Neuronal stem cell (in vitro differentiated cells): ENCODE data around the gene MRPL20.

Source experiments
- DNase-seq: peaks from one replicate; pipeline ENCODE4 v3.0.0-alpha.2; 2013; ENCODE audit warnings: low spot score
- H2AFZ ChIP-seq: one replicate; pipeline ENCODE4 v1.6.1; 2013; ENCODE audit warnings: mild to moderate bottlenecking, low read length, inconsistent platforms
- H2AK5ac ChIP-seq: 2 replicates; pipeline ENCODE4 v1.6.1; 2013; ENCODE audit warnings: low read depth, mild to moderate bottlenecking, inconsistent platforms, low read length, moderate library complexity, mixed read lengths
- H2BK120ac ChIP-seq: 2 replicates; pipeline ENCODE4 v1.6.1; 2013; ENCODE audit warnings: low read depth, mild to moderate bottlenecking, inconsistent platforms, low read length, moderate library complexity, mixed read lengths
- H2BK12ac ChIP-seq: one replicate; pipeline ENCODE4 v1.6.1; 2013; ENCODE audit warnings: low read length, inconsistent platforms
- H2BK15ac ChIP-seq: 2 replicates; pipeline ENCODE4 v1.6.1; 2013; ENCODE audit warnings: mild to moderate bottlenecking, low read length, inconsistent platforms, mixed read lengths
- H2BK5ac ChIP-seq: one replicate; pipeline ENCODE4 v1.6.1; 2013; ENCODE audit warnings: inconsistent platforms, mild to moderate bottlenecking, low read length, moderate library complexity
- H3K14ac ChIP-seq: one replicate; pipeline ENCODE4 v1.6.1; 2013; ENCODE audit warnings: low read length, inconsistent platforms
- H3K18ac ChIP-seq: 2 replicates; pipeline ENCODE4 v1.6.1; 2013; ENCODE audit warnings: low read length, inconsistent platforms
- H3K23ac ChIP-seq: 2 replicates; pipeline ENCODE4 v1.6.1; 2013; ENCODE audit warnings: low read depth, mild to moderate bottlenecking, mixed read lengths, low read length, inconsistent platforms; ENCODE audit not compliant: poor library complexity
- H3K27ac ChIP-seq: replicated peaks from 3 replicates; pipeline ENCODE4 v1.5.1; 2013; ENCODE audit warnings: low read length, inconsistent platforms
- H3K27me3 ChIP-seq, 3 experiments: 2 replicates each; pipeline ENCODE4 v1.6.1; 2013; ENCODE audit warnings: low read length in 3 of 3, mild to moderate bottlenecking in 2 of 3, inconsistent platforms in 1 of 3, low read depth in 1 of 3, mixed read lengths in 1 of 3, moderate library complexity in 1 of 3; ENCODE audit not compliant: control insufficient read depth in 3 of 3, insufficient read depth in 3 of 3
- H3K36me3 ChIP-seq, 2 donors: replicated peaks in 1 of 2; 2 replicates each; pipeline ENCODE4 v1.6.1; 2013; ENCODE audit warnings: low read length in 2 of 2; ENCODE audit not compliant: control insufficient read depth in 2 of 2, insufficient read depth in 2 of 2
- H3K4ac ChIP-seq: 2 replicates; pipeline ENCODE4 v1.6.1; 2013; ENCODE audit warnings: inconsistent platforms, mild to moderate bottlenecking, low read length, moderate library complexity
- H3K4me1 ChIP-seq, 2 donors: 1 replicate in 1 of 2; 2 replicates in 1 of 2; pipeline ENCODE4 v1.6.1; 2013; ENCODE audit warnings: low read length in 2 of 2, low read depth in 1 of 2; ENCODE audit not compliant: control insufficient read depth in 2 of 2, insufficient read depth in 1 of 2
- H3K4me2 ChIP-seq: one replicate; pipeline ENCODE4 v1.6.1; 2013; ENCODE audit warnings: mild to moderate bottlenecking, low read length, inconsistent platforms; ENCODE audit not compliant: insufficient read depth, poor library complexity, severe bottlenecking
- H3K4me3 ChIP-seq, 2 donors: 2 replicates each; pipeline ENCODE4 v1.5.1; 2013; ENCODE audit warnings: low read length in 2 of 2, mild to moderate bottlenecking in 2 of 2, inconsistent platforms in 1 of 2, moderate library complexity in 1 of 2
- H3K79me1 ChIP-seq: one replicate; pipeline ENCODE4 v1.6.1; 2013; ENCODE audit warnings: low read depth, mild to moderate bottlenecking, inconsistent platforms, low read length, moderate library complexity
- H3K9ac ChIP-seq: one replicate; pipeline ENCODE4 v1.6.1; 2013; ENCODE audit warnings: mild to moderate bottlenecking, low read depth, low read length, inconsistent platforms; ENCODE audit not compliant: poor library complexity
- H3K9me3 ChIP-seq, 2 donors: replicated peaks in 1 of 2; 2 replicates each; pipeline versions ENCODE3 to v1.6.1; 2013; ENCODE audit warnings: low read length in 2 of 2, mild to moderate bottlenecking in 2 of 2, inconsistent platforms in 1 of 2, low read depth in 1 of 2, mixed read lengths in 1 of 2, moderate library complexity in 1 of 2; ENCODE audit not compliant: control insufficient read depth in 2 of 2, insufficient read depth in 1 of 2
- H4K8ac ChIP-seq: one replicate; pipeline ENCODE4 v1.6.1; 2013; ENCODE audit warnings: low read depth, mild to moderate bottlenecking, inconsistent platforms, low read length, moderate library complexity
- H4K91ac ChIP-seq: one replicate; pipeline ENCODE4 v1.6.1; 2013; ENCODE audit warnings: low read length, low read depth, mild to moderate bottlenecking, inconsistent platforms; ENCODE audit not compliant: poor library complexity
- WGBS, 2 donors: extraction: QIAGEN DNeasy Blood & Tissue Kit; methylation state at CpG; one replicate each; pipeline ENCODE4 v1.1.7; 2013; ENCODE audit warnings: missing lambda C conversion rate in 2 of 2, mixed read lengths in 1 of 2; ENCODE audit not compliant: insufficient read length in 2 of 2, insufficient replicate concordance in 1 of 2; ENCODE audit errors: extremely low coverage in 2 of 2; 5-methylcytosine and 5-hydroxymethylcytosine counted together

The MRPL20 gene

DNA sequence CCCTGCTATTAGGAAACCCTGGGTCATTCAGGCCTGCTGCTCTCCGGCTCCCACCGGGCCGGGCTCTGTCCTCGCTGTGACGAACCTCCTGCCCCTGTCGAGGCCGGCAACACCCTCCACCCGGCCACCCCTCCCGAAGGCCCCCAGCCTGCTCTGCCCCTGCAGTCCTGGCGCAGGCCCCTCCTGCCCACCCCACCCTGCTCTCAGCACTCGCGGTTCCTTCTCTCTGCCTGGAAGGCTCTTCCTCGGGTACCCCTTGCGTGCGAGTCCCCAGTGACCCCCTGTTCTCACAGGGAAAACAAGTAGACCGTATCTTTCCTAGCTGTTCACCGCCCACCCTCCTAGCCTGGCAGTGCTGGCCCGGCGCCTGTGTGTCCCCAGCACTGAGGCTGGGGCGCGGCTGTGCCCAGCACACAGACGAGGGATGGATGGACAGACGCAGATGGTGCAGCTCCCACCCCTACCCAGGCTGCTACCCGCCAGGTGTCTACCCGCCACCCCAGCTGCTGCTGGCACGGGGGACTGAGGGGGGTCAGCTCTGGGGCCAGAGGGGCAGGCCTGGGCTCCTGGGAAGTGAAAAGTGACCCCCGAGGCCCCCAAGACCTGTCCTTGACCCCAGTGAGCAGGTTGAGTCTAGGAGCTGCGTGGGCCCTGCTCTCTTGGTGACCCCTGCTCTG is 25.3 kb upstream of the MRPL20 start:
- peaks cover 45 to 60% of the 10 kb centered on the region in 2 donors for H3K4me1 ChIP-seq
- no peaks in the 10 kb centered on the region for H3K79me1 ChIP-seq
- peak overlapping the region in 1 of 2 donors; percentile 10 for H3K4me3 ChIP-seq
- H4K8ac ChIP-seq, result no peak overlapping the region
- peak overlapping the region; percentile 78 for H3K9ac ChIP-seq
- peak overlapping the region; percentile 11 for H2AFZ ChIP-seq
- H3K9me3 ChIP-seq, result peaks cover 0 to 3% of the 10 kb centered on the region in 2 donors
- H3K4me2 ChIP-seq, result no peak overlapping the region
- peak overlapping the region; percentile 11 for H2BK12ac ChIP-seq
- no peaks in the 10 kb centered on the region for H3K36me3 ChIP-seq
- peak overlapping the region; percentile 99 for H2BK15ac ChIP-seq
- peak overlapping the region; percentile 6 for H2BK120ac ChIP-seq
- H3K4ac ChIP-seq, result peak overlapping the region; percentile 78
- DNase-seq, result no peak
- H3K23ac ChIP-seq, result peak overlapping the region; percentile 75
- H4K91ac ChIP-seq, result no peak overlapping the region
- peak overlapping the region; percentile 53 for H3K27ac ChIP-seq
- peak overlapping the region; percentile 98 for H2AK5ac ChIP-seq
- no CpG with 5 or more reads among the region's 28 CpGs for WGBS, 2 donors
- H2BK5ac ChIP-seq, result peak overlapping the region; percentile 92
- peak overlapping the region; percentile 96 for H3K18ac ChIP-seq
- peaks cover 0 to 20% (median 5%) of the 10 kb centered on the region in 3 experiments for H3K27me3 ChIP-seq
- peak overlapping the region; percentile 5 for H3K14ac ChIP-seq

- peak overlapping the region; percentile 98 for H2AK5ac ChIP-seq
- no peak for DNase-seq
- peak overlapping the region; percentile 99 for H2BK15ac ChIP-seq
- peak overlapping the region; percentile 5 for H3K14ac ChIP-seq
- no CpG with 5 or more reads among the region's 5 CpGs for WGBS, 2 donors
- peak overlapping the region; percentile 78 for H3K4ac ChIP-seq
- no peak overlapping the region for H4K8ac ChIP-seq
- peaks cover 0 to 19% (median 5%) of the 10 kb centered on the region in 3 experiments for H3K27me3 ChIP-seq
- peak overlapping the region; percentile 19 for H4K91ac ChIP-seq
- peak overlapping the region; percentile 96 for H3K18ac ChIP-seq
- peak overlapping the region; percentile 11 for H2AFZ ChIP-seq
- peak overlapping the region; percentile 53 for H3K27ac ChIP-seq
- peak overlapping the region; percentile 11 for H2BK12ac ChIP-seq
- peaks cover 45 to 56% of the 10 kb centered on the region in 2 donors for H3K4me1 ChIP-seq
- H3K9me3 ChIP-seq, result peaks cover 0 to 3% of the 10 kb centered on the region in 2 donors
- no peaks in the 10 kb centered on the region for H3K36me3 ChIP-seq
- peak overlapping the region; percentile 48 for H2BK120ac ChIP-seq
- H3K23ac ChIP-seq, result peak overlapping the region; percentile 75
- no peaks in the 10 kb centered on the region for H3K79me1 ChIP-seq
- H3K4me3 ChIP-seq, result no peak overlapping the region
- H3K4me2 ChIP-seq, result no peak overlapping the region
- peak overlapping the region; percentile 92 for H2BK5ac ChIP-seq
- H3K9ac ChIP-seq, result peak overlapping the region; percentile 27
Measured at GRCh38 chr1:1431845-1432273, 24.8 kb upstream of the MRPL20 start.

- peaks cover 0 to 3% of the 10 kb centered on the region in 2 donors for H3K9me3 ChIP-seq
- H3K4ac ChIP-seq, result peak overlapping the region; percentile 78
- no peak overlapping the region for H4K8ac ChIP-seq
- peaks cover 0 to 12% (median 5%) of the 10 kb centered on the region in 3 experiments for H3K27me3 ChIP-seq
- no peak overlapping the region for H3K9ac ChIP-seq
- peak overlapping the region; percentile 99 for H2BK15ac ChIP-seq
- no peak overlapping the region for H2AFZ ChIP-seq
- H3K27ac ChIP-seq, result peak overlapping the region; percentile 53
- H3K23ac ChIP-seq, result peak overlapping the region; percentile 75
- no peak overlapping the region for H3K14ac ChIP-seq
- DNase-seq, result no peak
- peak overlapping the region; percentile 48 for H2BK120ac ChIP-seq
- WGBS, 2 donors, result no CpG with 5 or more reads among the region's 18 CpGs
- H3K79me1 ChIP-seq, result no peaks in the 10 kb centered on the region
- H2AK5ac ChIP-seq, result peak overlapping the region; percentile 98
- no peaks in the 10 kb centered on the region for H3K36me3 ChIP-seq
- peaks cover 47 to 59% of the 10 kb centered on the region in 2 donors for H3K4me1 ChIP-seq
- peak overlapping the region; percentile 92 for H2BK5ac ChIP-seq
- H2BK12ac ChIP-seq, result peak overlapping the region; percentile 11
- peak overlapping the region; percentile 19 for H4K91ac ChIP-seq
- peak overlapping the region in 1 of 2 donors; percentile 17 for H3K4me3 ChIP-seq
- H3K18ac ChIP-seq, result peak overlapping the region; percentile 96
- no peak overlapping the region for H3K4me2 ChIP-seq
Measured at GRCh38 chr1:1430992-1431844, 24.1 kb upstream of the MRPL20 start.
